Stimulated activated CD4-positive, alpha-beta T cell treated with anti-CD3 and anti-CD28 coated beads, Interleukin-1b, Interleukin-23, amount 100 ng/mL, for 48 hours (primary cell): ENCODE measurements around the gene RTN4.

ENCODE experiments used
- DNase-seq: peaks from one replicate; pipeline ENCODE4 v3.0.0-alpha.2; 2020

Gene RTN4

DNA sequence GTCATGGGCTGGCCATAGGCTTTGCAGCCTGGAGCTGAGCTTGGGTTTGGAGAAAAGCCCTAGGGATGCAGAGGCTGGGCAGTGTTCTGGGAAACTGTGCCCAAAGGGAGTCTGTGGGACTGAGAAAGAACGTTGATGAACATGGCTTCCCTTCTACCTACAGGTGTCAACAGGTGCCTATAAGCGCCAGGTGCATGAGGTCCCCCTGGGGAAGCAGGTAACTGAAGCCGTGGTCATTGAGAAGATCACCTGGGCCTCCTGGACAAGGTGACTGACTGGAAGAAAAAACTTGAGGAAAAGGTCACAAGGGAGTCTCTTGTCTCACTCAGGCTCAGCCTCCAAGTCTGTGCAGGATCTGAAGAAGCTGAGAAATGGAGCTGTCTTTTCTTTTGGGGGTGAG lies 83.4 kb downstream of the RTN4 start:
- DNase-seq: no peak

DNA sequence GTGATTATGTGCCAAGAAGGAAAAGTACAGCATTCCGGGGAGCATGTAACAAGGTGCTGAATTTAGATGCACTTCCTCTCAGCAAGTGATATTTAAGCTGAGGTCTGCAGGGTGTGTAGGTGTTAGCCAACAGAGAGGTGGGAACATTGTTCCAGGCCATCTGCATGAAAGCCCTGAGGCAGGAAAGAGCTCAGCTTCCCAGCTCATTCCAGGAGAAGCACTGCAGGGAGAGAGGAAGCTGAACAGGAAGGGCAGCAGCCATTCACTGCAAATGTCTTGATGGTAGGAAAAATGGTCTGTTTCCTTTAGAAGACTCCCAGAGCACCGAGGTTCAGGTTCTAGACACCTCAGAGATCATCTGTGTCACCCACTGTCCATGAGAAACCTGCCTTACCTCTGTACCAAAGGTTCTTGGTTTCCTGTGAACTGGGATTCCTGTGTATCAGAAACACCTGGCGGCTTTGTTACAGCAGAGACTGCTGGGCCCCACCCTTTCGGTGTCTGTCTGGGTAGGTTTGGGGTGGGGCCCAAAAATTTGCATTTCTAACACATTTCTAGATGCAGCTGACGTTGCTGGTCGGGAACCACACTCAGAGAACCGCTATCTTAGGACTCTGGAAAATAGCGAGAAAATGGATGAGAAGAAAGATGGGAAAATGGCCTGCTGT lies 84.0 kb downstream of the RTN4 start:
- DNase-seq: no peak

DNA sequence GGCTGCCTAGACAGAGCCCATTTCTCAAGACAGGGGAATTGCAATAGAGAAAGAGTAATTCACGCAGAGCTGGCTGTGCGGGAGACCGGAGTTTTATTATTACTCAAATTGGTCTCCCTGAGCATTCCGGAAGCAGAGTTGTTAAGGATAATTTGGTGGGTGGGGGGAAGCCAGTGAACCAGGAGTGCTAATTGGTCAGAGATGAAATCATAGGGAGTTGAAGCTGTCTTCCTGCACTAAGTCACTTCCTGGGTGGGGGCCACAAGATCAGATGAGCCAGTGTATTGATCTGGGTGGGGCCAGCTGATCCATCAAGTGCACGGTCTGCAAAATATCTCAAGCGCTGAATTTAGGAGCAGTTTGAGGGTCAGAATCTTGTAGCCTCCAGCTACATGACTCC lies 84.8 kb downstream of the RTN4 start:
- no peak for DNase-seq

DNA sequence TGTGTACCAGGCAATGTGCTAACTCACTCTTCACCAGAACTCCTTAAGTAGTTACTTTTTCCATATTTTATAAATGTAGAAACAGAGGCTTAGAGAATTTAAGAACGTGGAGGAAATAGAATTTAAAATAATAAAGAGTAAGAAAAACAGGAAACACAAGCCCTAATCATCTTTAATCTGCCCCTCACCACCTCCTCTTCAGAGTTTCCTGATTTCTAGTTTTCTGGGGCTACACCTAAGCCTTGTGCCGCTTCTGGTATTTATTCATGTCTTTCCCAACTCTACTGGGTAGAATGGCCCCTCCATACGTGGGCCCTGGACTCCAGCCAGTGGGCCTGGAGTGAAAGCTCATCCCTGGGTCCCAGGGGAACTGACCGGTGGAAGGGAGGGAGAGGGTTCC lies 85.4 kb downstream of the RTN4 start:
- DNase-seq: no peak

DNA sequence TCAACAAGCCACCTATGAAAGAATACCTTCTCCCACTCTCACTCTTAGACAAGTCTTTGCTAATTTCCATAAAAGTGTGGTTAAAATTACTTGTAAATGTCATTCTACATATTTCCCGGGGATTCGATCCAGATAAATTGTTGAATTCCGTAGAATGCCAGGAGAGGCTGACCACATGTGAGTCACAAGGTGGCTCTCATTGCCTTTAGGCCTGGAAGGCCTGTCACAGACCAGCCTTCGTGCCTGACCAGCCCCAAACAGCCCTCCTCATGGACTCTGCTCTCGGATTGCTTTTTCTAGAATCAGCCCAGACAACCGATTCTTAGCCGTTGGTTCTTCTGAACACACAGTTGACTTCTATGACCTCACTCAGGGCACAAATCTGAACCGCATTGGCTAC lies 86.0 kb downstream of the RTN4 start:
- no peak for DNase-seq

DNA sequence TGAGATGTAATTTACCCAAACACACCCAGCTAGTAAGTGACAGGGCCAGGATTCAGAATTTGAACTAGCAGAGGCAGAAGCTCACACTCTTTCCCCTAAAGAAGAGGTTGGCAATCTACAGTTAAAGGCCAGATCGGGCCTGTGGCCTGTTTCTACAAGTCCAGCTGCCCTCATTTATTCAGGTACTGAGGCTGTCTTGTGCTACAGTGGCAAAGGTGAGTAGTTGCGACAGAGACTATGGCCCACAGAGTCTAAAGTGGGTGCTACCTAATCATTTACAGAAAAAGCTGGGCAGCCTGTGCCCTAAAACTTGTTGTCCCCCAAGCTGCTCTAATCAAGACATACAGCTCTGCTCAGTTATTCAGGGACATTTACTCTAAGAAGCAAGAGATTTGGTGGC lies 86.8 kb downstream of the RTN4 start:
- DNase-seq: no peak

DNA sequence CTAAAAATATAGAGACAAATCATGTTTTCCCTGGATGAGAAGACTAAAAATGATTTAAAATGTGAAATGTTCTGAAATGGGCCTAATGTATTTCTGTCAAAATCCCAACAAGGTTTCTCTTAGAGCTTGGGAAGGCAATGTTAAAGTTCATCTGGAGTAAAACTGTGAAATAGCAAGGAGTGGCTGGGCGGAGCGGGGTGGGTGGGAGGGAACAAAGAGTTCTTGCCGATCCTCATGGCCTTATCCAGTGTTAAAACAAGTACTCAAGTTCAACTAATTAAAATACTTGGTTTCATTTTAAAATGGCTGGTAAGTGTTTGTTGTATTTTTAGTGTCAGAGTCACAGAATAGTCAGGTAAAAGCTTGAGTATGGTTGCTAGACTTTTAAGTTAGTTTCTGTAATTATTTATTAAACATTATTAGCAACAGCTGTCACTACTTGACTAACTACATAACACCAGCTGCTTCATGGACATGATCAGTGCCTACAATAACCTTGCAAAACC lies 87.3 kb downstream of the RTN4 start:
- no peak for DNase-seq

DNA sequence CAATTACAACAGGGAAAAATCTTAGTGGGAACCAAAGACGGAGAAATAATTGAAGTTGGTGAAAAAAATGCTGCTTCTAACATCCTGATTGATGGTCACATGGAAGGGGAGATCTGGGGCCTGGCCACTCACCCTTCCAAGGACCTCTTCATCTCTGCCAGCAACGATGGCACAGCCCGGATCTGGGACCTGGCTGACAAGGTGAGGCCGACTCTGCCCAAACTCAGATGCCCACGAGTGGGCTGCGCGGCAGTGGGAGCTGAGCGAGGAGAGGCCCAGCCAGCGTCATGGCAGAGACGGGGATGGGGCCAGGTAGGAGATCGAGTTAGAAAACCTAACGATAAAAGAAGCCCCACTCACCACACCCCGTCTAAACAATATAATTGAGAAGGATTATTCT lies 87.7 kb downstream of the RTN4 start:
- no peak for DNase-seq

DNA sequence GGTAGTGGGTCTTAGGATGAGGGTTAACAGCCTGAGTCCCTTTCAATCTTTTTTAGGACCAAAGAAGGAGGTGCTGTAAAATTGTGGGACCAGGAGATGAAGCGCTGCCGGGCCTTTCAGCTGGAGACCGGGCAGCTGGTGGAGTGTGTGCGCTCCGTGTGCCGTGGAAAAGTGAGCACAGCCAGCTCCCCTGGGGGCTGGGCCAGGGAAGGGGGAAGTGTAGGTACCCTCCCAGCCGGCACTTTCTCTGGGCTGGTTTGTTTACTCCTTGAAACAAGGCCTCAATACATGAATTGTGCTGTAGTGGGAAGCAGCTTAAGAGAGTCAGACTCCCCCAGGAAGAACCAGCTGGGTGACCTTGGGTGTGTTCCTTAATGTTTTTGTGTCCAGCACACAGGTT lies 90.1 kb downstream of the RTN4 start:
- no peak for DNase-seq

DNA sequence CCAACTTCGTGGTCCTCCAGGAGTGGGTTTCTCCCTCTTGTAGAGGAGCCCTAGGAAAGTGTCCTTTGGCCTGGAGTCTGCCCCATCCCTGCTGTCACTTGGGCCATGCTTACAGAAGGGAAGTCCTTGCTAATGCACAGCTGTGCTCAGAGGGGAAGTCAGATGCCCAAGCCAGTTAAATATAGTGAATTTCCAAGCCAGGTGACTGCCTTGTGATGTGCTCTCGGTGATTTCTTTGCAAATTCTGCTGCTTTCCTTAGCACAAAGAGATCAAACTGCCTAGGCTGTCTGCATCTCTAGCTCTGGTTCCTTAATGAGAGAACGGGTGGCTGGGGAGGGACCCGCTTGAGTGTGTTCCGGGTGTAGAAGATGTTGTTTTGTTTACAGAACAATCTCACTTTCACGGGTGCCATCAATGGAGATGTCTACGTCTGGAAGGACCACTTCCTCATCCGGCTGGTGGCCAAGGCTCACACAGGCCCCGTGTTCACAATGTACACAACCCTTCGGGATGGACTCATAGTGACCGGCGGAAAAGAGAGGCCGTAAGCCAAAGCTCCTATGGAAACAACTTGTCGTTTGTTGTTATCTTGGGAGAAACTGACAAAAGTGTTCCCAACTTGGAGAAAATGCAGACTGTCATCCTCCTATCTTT lies 91.4 kb downstream of the RTN4 start:
- no peak for DNase-seq

DNA sequence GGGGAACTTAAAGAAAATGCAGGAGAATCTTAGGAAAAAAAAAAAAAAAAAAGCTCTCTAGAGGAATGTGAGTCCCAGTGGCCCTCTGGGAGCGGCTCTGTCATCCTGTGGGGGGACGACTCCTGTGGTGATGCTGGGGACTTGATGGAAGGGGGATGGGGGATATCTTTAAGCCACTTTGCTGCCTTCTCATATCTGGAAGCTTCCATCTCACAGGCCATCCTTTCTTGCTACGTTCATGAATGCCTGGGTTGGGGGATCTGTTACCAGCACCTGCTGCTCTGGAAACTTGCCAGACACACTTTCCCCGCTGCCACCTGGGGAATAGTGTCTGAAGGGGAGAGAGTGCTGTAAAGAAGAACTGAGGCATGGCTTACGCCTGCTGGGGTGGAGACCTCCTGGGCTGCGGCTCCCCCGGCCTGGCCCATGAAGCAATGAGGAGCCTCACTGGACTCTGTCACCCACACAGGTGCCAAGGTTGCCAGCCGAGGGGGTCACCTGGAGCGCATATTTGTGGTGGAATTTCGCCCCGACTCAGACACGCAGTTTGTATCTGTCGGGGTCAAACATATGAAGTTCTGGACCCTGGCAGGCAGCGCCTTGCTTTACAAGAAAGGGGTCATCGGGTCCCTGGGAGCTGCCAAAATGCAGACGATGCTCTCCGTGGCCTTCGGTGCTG lies 92.8 kb downstream of the RTN4 start:
- no peak for DNase-seq

DNA sequence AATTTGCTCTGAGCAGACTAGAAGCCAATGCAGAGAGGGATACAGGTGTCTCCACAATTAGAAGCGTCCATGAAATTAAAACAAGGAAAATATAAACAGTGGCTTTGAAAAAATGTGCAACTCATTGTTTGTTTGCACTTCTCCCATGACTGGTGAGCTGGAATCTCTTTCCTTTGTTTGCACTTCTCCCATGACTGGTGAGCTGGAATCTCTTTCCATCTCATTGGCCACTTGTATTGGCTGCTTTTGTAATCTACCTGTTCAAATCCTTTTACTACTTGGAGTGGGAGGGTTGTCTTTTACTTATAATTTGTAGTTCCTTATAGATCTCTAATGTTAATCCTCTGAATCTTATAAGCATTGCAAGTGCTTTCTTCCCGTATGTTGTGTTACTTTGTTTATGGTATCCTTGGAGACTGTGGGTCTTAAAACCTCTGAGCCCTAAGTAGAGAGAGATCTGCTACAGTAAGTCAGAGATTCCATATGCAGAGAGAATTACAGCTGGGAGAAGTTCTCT lies 94.1 kb downstream of the RTN4 start:
- no peak for DNase-seq

DNA sequence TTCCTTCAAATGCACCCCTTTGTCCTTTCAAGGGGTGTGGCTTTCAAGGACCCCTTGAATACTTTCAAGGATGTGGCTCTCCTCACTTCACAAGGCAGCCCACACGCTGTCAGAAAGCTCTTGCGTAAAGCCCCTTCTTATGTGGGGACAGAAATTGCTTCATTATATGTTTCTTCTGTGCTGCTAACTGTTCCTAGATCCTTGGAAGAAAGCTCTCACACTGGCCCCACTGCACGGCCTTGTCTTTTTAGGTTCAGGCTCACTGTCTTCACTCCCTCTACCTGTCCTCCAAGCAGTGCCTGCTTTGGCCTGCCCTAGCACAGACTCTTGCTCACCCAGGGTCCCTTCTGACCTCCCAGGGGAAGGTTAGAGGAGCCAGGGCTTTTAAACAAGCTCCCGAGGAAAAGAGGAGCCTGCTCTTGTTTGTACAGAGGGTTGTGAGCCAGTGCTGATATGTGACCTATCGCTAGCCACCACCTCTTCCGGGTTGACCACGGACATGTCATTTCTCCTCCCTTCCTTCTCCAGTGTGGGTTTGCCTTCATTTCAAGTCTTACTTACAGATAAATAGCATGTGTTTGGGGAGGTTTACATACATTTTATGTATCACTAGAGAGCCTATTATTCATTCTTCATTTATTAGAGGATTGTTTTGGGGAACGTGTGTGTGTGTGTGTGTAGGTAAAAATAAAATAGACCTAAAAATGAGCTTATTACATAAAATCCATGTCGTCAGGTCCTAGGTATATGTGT lies 94.7 kb downstream of the RTN4 start:
- no peak for DNase-seq

DNA sequence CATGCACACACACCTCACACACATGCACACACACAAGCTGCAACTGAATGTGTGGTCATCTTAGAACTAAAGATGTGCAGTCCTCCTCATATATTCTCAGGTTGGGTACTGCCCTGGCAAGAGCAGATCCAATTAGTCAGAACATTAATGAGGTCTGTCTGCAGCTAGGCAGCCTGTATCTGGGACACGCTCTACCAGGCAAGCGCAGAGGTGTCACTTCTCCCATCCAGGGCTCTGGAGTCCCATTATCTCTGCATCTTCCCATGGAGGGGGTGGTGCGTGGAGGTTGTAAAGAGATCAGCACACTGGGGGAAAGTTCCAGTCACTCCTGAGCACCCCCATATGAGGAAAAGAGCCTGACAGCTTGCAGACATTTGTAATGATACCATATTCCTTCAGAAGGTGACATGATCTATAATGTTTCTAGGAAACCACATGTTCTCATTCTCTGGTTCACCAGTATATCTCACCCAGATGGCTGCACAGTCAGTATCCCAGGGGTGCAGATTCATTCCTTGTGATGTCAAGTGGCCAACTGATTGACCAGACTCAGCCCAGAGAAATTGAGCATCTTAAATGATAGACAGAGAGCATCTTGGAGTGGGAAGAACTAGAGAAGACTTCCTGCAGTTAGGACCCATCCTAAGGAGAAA lies 95.4 kb downstream of the RTN4 start:
- no peak for DNase-seq

DNA sequence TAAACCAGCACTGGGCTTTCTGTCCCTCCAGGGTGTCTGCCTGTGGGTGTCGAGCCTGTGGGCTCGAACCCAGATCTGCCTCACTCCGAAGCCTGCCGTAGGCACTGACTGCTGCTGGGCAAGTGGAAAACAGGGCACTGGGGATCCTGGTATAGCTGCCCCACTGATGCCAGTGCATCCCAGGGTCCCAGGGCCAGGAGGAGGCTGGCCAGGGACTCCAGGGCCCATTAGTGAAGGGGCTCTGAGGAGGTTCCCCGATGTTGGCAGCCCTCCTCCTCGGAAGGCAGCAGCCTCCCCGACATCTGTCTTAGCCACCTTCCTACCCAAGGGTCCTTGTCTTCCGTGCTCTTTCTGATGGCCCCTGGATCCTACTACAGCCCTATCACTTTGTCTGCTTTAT lies 96.1 kb downstream of the RTN4 start:
- DNase-seq: no peak

DNA sequence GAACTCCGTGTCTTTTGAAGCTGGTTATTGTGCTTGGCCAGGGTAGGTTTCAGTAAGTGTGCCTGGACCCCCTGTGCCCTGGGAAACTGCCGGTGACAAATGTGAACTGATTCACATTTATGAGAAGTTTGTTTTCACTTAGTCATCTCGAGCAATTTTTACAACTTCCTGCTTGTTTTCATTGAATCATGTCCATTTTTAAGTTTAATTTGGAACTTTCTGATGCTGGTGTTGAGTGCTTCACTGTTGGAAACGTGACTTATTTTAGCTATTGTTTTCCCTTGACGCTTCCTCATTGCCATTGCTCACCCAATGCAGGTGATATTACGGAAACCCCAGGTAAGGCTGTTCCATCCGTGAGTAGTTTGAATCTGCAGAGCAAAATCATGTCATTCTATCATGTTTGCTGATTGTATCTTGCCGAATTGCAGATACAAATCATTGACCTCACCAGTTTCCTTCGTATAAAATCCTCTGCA lies 97.2 kb downstream of the RTN4 start:
- DNase-seq: peak; percentile 11

DNA sequence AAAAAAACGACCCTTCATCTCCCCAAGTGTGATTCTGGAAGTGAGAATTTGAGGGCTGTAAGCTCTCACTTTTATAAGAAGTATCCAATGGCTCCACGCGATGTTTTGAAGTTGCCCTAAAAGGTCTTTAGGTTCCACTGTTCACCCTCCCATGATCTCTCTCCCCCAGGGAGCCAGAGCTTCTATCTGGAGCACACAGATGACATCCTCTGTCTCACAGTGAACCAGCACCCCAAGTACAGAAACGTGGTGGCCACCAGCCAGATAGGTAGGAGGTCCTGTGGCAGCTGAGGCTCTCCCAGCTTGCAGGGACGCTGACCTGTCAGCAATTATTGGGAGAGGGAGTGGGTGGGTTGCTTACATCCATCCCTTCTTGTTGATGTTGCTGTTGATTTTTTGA lies 97.8 kb downstream of the RTN4 start:
- DNase-seq: no peak

DNA sequence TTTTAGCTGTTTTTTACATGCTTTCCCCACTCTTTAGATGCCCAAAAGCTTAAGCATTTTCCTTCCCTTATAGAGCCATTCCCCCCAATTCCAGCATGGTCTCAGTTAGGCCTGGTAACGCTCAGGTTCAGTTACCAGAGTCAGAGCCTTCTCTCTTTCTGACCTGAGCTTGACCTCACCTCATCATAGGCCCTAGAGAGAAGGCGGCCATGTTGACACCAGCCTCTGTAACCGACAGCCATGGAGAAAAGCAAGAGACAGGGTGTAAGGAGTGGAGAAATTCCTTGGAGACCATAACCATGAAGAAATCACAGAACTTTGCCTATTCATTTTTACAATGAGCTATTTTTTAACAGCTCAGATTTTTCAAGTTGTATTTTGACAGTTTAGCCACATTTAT lies 99.4 kb downstream of the RTN4 start:
- no peak for DNase-seq

DNA sequence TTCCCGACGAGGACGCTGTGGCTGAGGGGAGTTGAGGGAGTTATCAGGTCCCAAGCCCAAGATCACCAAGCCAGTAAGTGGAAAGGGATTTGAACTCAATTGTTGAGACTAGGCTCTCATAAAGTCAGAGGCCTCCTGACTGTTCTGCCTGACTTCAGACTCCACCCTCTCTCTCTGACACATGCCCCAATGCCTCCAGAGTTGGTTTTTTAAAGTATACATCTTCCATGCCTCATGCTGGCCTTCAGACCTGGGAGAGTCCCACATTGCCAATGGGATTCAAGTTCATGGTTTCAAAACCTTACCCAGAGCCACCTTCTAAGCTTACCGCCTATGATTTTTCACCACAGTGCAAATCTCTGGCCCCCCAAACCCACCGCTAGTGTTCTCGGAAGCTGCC lies 100.8 kb downstream of the RTN4 start:
- no peak for DNase-seq

DNA sequence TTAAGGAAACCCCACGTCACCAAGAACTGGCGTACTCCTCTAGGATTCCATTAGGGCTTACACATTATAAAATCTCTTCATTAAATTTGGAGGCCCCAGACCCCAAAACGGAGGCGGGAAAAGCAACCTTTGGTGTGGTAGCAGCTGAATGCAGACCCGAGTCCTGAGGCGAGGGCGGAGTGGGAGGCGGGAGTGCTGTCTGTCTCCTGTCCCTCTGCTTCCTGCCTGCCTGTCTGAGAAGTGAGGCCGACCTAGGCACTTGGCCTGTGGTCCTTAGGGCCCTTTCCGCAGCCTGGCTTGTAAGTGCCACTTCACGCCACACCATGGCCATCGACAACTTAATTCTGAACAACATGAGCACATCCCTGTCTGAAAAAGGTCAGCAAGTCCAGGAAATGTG lies 102.1 kb downstream of the RTN4 start:
- DNase-seq: no peak

DNA sequence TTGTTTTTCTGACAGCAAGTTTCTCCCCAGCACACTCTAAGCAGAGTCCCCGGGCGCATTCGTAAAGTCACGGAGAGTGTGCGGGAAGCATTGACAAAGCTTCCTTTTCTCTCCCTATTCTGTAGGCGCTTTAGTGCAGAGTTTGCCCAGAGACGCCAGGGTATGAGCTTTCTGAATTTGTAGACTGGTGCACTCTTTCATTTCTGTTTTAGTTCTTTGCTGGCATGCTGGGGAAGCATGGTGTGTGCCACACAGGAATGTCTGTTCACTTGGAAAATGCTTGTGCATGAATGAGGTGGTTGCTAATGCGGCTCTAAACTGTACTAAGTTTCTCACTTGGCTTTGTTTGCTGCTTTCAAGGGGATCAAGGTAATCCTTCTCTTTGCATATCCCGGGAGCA lies 102.6 kb downstream of the RTN4 start:
- no peak for DNase-seq

DNA sequence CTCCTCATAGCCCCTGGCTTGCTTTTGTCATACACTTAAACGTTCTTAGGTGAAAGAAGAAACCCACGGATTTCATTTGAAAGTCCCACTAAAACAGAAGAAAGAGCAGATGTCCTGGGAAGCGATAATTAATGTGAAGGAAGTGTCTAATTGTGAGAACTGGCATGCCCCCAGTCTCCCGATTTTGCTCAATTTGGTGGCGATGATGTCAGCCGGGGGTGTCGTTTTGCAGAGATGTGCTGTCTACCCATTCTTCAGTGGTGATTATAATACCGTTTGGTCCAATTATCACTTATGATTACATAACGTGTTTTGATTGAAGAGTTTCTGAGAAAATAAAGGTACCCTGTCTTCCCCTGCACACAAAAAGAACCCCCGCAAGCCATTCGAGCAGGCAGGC lies 103.1 kb downstream of the RTN4 start:
- DNase-seq: no peak
